Measurements from ENCODE around the gene RILP.
"Not testable (repeated sequence)": the region's sequence is repeated elsewhere in the genome, so short reads cannot be mapped to it uniquely, and the experiment has no call there.

Gene RILP, protein sequence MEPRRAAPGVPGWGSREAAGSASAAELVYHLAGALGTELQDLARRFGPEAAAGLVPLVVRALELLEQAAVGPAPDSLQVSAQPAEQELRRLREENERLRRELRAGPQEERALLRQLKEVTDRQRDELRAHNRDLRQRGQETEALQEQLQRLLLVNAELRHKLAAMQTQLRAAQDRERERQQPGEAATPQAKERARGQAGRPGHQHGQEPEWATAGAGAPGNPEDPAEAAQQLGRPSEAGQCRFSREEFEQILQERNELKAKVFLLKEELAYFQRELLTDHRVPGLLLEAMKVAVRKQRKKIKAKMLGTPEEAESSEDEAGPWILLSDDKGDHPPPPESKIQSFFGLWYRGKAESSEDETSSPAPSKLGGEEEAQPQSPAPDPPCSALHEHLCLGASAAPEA

DNA sequence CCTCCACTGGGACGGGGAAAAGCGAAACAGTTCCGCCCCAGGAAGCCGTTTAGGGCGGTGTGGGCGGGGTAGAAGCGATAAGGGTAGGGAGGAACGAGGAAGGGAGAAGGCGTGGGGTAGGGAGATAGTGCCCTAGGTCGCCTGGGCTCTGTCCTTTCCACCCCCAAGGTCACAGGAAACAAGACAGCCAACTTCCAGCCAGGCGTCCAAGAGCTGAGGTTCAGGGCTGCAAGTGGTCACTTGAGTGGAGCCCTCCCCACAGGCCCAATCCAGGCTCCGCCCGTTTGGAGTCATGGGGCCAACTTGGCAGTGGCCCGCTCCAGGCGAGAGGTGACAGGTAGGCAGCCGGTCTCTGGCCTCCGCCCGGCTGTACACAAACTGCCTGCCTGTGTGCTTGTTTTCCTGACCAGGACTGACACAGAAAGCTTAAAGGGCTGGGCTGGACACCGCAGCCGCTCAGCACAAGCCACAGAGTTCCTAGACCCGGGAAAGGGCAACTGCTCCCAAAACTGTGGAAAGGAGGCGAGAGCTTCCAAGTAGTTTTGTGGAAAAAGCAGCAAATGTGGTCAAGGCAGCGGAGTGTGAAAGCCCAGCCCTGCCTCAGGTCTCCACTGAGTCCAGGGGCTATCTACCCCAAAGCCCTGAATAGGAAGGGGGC lies at the start of gene RILP:
Gene RILP (minus strand): TSS at position 23 of the 658 bp plus-strand sequence. CDS start 62 bp downstream, outside the sequence.
- peaks cover 33% of the 10 kb centered on the region for H3K36me3 ChIP-seq (ENCODE audit: control insufficient read depth, insufficient read depth, low read length)

DNA sequence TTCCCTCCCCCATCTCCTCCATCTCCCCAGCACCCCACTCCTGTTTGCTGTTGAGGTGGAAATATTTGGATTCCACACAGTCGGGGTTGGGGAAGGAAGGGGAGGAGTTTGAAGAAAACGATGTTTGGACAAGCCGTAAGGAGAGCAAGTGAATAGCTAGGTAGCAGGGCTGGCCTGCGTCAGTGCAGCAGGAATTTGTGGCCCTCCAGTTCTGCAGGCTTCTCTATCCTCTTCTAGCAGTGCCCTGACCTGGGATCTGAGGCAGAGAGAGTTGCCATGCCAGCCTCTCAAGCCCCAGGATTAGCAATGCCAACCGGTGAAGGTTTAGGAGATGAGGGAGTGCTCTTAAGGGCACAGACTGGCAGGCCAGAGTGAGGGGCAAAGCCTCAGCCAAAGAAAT lies 48.0 kb upstream of the RILP start:
- no peak overlapping the region for H3K4me3 ChIP-seq (replicated peaks; ENCODE audit: low read depth, low read length)
- TF ChIP-seq, protein P1, sequence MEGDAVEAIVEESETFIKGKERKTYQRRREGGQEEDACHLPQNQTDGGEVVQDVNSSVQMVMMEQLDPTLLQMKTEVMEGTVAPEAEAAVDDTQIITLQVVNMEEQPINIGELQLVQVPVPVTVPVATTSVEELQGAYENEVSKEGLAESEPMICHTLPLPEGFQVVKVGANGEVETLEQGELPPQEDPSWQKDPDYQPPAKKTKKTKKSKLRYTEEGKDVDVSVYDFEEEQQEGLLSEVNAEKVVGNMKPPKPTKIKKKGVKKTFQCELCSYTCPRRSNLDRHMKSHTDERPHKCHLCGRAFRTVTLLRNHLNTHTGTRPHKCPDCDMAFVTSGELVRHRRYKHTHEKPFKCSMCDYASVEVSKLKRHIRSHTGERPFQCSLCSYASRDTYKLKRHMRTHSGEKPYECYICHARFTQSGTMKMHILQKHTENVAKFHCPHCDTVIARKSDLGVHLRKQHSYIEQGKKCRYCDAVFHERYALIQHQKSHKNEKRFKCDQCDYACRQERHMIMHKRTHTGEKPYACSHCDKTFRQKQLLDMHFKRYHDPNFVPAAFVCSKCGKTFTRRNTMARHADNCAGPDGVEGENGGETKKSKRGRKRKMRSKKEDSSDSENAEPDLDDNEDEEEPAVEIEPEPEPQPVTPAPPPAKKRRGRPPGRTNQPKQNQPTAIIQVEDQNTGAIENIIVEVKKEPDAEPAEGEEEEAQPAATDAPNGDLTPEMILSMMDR (IDR thresholded peaks at IDR 0.05; ENCODE audit: insufficient read depth, low read length, poor library complexity, severe bottlenecking), result no peak
- no peak for DNase-seq (ENCODE audit: extremely low read depth, insufficient read length)
- no peaks in the 10 kb centered on the region for H3K27me3 ChIP-seq (replicated peaks; ENCODE audit: control insufficient read depth, insufficient read depth, low read length)
- H3K36me3 ChIP-seq (ENCODE audit: control insufficient read depth, insufficient read depth, low read length), result no peaks in the 10 kb centered on the region

More for the DNA sequence above, at the start of gene RILP:
- no peaks in the 10 kb centered on the region for H3K27me3 ChIP-seq (replicated peaks; ENCODE audit: control insufficient read depth, insufficient read depth, low read length)
- H3K4me3 ChIP-seq (replicated peaks; ENCODE audit: low read depth, low read length), result peak within 1 kb of the TSS; percentile 65
- DNase-seq (ENCODE audit: extremely low read depth, insufficient read length), result no peak
- TF ChIP-seq, protein P1 (IDR thresholded peaks at IDR 0.05; ENCODE audit: insufficient read depth, low read length, poor library complexity, severe bottlenecking), result no peak

DNA sequence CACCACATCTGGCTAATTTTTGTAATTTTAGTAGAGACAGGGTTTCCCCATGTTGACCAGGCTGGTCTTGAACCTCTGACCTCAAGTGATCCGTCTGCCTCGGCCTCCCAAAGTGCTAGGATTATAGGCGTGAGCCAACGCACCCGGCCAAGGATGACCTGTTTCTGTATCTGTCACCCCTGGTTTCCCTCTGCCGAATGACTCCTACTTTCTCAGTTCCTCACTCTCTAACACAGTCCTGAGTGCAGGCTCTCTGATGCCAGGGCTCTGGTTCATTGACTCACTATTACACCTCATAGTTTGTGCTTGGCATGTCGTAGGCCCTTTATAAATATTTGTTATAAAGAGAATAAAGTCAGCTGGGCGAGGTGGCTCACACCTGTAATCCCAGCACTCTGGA lies 45.7 kb upstream of the RILP start:
- DNase-seq (ENCODE audit: extremely low read depth, insufficient read length), result peak; percentile 34
- TF ChIP-seq, protein P1 (IDR thresholded peaks at IDR 0.05; ENCODE audit: insufficient read depth, low read length, poor library complexity, severe bottlenecking), result no peak
- Histone ChIP-seq H3K27me3 (replicated peaks; ENCODE audit: control insufficient read depth, insufficient read depth, low read length) (no peaks in the 10 kb centered on the region), H3K36me3 (ENCODE audit: control insufficient read depth, insufficient read depth, low read length) (no peaks in the 10 kb centered on the region), H3K4me3 (replicated peaks; ENCODE audit: low read depth, low read length) (no peak overlapping the region)

DNA sequence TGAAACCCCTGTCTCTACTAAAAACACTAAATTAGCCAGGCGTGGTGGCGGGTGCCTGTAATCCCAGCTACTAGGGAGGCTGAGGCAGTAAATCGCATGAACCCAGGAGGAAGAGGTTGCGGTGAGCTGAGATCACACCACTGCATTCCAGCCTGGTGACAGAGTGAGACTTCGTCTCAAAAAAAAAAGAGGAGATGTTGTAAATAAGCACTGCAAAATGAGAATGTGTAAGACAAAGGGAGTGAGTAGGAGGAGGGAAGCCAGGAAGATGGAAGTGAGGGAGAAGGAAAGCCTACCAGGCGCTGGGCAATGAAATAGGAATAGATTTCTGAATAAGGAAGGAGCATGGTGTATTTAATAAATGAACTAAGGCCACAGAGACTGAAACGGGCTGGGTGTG lies 43.7 kb upstream of the RILP start:
- no peaks in the 10 kb centered on the region for H3K36me3 ChIP-seq (ENCODE audit: control insufficient read depth, insufficient read depth, low read length)
- no peak for DNase-seq (ENCODE audit: extremely low read depth, insufficient read length)
- no peak overlapping the region for H3K4me3 ChIP-seq (replicated peaks; ENCODE audit: low read depth, low read length)
- TF ChIP-seq, protein P1 (IDR thresholded peaks at IDR 0.05; ENCODE audit: insufficient read depth, low read length, poor library complexity, severe bottlenecking), result no peak
- H3K27me3 ChIP-seq (replicated peaks; ENCODE audit: control insufficient read depth, insufficient read depth, low read length), result no peaks in the 10 kb centered on the region

DNA sequence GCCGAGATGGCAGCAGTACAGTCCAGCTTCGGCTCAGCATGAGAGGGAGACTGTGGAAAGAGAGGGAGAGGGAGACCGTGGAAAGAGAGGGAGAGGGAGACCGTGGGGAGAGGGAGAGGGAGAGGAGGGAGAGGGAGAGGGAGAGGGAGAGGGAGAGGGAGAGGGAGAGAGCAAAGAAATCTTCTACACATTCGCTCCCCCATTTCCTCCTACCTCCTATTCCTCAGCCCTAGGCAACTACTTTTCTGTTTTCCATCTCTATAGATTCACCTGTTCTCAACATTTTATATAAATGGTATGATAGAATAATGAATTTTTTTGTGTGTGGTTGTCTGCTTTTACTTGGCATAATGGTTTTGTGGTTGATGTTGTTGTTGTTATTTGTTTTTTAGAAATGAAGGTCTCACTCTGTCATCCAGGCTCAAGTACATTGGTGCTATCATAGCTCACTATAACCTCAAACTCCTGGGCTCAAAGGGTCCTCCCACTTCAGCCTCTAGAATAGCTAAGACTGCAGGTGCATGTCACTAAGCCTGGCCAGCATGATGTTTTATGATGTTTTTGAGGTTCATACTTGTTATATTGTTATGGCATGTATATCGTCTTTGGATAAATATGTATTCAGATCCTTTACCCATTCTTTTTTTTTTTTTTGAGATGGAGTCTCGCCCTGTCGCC lies 41.0 kb upstream of the RILP start:
- no peak overlapping the region for H3K4me3 ChIP-seq (replicated peaks; ENCODE audit: low read depth, low read length)
- no peaks in the 10 kb centered on the region for H3K36me3 ChIP-seq (ENCODE audit: control insufficient read depth, insufficient read depth, low read length)
- TF ChIP-seq, protein P1 (IDR thresholded peaks at IDR 0.05; ENCODE audit: insufficient read depth, low read length, poor library complexity, severe bottlenecking), result no peak
- H3K27me3 ChIP-seq (replicated peaks; ENCODE audit: control insufficient read depth, insufficient read depth, low read length), result no peaks in the 10 kb centered on the region
- no peak for DNase-seq (ENCODE audit: extremely low read depth, insufficient read length)

DNA sequence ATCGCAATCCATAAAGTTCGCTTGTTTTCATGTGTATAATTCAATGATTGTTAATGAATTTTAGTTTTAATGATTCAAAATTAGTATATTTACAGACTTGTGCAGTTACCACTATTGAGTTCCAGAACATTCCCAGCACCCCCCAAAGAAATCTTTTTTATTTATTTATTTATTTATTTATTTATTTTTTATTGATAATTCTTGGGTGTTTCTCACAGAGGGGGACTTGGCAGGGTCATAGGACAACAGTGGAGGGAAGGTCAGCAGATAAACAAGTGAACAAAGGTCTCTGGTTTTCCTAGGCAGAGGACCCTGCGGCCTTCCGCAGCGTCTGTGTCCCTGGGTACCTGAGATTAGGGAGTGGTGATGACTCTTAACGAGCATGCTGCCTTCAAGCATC lies 38.7 kb upstream of the RILP start:
- DNase-seq (ENCODE audit: extremely low read depth, insufficient read length); H3K27me3 ChIP-seq (replicated peaks; ENCODE audit: control insufficient read depth, insufficient read depth, low read length); H3K4me3 ChIP-seq (replicated peaks; ENCODE audit: low read depth, low read length); H3K36me3 ChIP-seq (ENCODE audit: control insufficient read depth, insufficient read depth, low read length): not testable (repeated sequence)
